Middle frontal gyrus (tissue), 1 donor: Measurements from ENCODE around the gene PIR.

Experiments used
- DNase-seq: peaks from one replicate; pipeline ENCODE4 v3.0.0-alpha.2; 2015; ENCODE audit warnings: low spot score; ENCODE audit errors: extremely low spot score

PIR gene

GRCh38 chrX:15349046-15349445, 144.1 kb downstream of the PIR start:
- DNase-seq: peak; percentile 29

GRCh38 chrX:15345976-15346375, 147.2 kb downstream of the PIR start:
- no peak for DNase-seq

- no peak for DNase-seq
Measured at GRCh38 chrX:15344106-15344505, 149.0 kb downstream of the PIR start.

- DNase-seq: no peak
Measured at GRCh38 chrX:15343075-15343476, 150.1 kb downstream of the PIR start.

GRCh38 chrX:15340867-15341266, 152.3 kb downstream of the PIR start:
- no peak for DNase-seq

GRCh38 chrX:15336023-15336413, 157.1 kb downstream of the PIR start:
- no peak for DNase-seq

GRCh38 chrX:15335135-15336022, 157.8 kb downstream of the PIR start, which contains the start of gene PIGA:
TSS of gene PIGA (minus strand) at chrX:15335523. CDS start at chrX:15331930, 3,593 bp downstream.
- peak; percentile 87 for DNase-seq
